Tongue (tissue), 2 donors: Measurements from ENCODE around the gene TRIM62. TPM values are rescaled to one million over a fixed set of nuclear protein-coding genes. Genes with fewer than 3 reads are reported as not detected.
A peak's percentile ranks its signal among the peaks of the same experiment; 100 is the strongest.
"Not testable (repeated sequence)": the region's sequence is repeated elsewhere in the genome, so short reads cannot be mapped to it uniquely, and the experiment has no call there.

Experiments
- DNase-seq: peaks from one replicate; pipeline ENCODE4 v3.0.0-alpha.2; 2015
- total RNA-seq: library from RNA; depleted of rRNA; stranded (reverse); fragments of >200 nt; gene quantifications from one replicate; pipeline ENCODE4 v1.2.3, GENCODE V29; 2014

Gene TRIM62
- total RNA-seq, 1 donor from 2014 or later: 4.4 TPM

DNA sequence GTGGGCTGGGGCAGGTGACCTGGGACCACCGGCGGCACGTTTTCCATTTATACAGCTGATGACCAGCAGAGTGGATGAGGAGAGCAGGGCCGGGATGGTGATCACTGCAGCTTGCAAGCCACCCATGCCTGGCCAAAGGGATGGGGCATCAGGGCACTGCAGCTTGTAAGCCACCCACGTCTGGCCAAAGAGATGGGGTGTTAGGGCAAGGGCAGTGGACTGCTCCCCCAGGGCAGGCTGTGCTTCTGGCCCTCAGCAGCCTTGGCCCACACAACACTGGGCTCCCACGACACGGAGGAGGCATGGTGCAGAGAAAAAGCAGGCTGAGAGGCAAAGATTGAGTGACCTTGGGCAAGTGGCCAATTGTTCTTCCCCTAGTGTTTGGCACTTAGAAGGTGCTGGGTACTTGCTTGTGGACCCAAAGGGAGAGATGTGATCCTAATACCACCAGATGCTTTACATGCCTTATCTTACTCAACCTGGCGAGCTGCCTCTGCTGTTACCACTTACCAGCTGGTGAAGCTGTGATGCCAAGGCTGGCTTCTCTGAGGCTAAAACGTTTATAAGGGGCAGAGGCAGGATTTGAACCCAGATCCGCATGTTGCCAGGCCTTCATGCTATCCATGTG, 48.3 kb downstream of the TRIM62 start:
- no peak for DNase-seq

DNA sequence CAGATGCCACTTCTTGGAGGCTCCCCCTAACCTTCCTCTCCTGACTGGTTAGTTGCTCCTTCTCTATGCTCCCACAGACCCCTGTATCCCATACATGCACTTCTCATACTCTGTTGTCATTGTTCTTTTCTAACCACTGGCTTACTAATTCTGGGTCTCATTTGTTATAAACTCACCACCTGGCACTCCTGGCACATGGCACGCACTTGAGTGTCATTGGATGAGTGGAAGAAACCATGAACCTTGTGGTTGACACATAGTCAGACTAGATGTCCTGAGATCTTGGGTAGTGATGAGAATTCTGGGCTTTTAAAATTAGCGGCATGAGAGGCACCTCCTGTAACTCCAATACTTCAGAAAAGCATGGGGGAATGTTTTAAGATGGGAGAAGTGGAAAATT, 49.3 kb downstream of the TRIM62 start:
- DNase-seq: no peak

DNA sequence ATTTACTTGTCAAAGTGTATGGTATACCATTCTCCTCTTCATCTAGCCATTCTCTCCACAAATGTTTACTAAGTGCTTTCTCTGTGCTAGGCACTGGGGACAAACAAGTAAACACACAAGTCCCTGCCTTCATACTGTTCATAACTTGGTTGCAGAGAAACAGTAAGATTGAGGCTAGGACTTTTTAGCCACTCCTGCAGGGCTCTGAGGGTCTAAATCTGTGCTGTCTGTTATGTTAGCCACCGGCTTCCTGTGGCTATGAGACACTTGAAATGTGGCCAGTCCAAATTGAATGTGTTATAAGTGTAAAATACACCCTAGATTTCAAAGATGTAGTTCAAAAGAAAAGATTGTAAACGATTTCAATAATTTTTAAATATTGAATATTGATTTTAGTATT, 50.7 kb downstream of the TRIM62 start:
- DNase-seq: no peak

DNA sequence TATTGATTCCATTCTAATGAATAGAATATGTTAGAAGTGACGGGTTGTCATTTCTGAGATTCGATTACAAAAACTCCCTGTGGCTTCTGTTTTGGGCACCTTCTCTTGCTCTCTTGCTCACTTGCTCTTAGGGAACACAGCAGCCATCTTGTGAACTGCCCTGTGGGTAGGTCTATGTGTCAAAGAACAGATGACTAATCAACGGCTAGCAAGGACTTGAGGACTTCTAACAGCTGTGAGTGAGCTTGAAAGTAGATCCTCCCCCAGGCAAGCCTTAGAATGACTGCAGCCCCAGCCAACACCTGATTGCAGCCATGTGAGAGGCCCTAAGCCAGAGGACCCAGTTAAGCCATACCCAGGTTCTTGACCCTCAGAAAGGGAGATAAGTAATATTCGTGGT, 51.5 kb downstream of the TRIM62 start:
- peak; percentile 74 for DNase-seq

DNA sequence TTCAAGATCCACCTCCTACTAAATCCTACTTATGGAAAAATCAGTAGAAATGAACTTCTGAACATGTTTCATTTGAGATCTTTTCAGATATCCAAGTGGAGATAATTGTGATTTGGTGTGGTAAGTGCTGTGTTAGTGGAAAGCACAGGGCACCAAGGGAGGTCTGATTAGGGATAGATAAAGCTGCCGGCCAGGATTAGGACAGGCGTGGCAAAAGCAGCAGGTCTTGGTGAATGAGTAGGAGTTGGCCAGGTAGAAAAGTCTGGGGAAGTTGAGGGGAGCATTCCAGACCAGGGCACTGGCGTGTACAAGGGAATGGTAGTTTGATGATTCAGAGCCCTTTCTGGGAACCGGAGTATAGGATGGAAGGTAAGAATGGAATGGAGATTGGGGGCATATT, 53.1 kb downstream of the TRIM62 start:
- DNase-seq: no peak

DNA sequence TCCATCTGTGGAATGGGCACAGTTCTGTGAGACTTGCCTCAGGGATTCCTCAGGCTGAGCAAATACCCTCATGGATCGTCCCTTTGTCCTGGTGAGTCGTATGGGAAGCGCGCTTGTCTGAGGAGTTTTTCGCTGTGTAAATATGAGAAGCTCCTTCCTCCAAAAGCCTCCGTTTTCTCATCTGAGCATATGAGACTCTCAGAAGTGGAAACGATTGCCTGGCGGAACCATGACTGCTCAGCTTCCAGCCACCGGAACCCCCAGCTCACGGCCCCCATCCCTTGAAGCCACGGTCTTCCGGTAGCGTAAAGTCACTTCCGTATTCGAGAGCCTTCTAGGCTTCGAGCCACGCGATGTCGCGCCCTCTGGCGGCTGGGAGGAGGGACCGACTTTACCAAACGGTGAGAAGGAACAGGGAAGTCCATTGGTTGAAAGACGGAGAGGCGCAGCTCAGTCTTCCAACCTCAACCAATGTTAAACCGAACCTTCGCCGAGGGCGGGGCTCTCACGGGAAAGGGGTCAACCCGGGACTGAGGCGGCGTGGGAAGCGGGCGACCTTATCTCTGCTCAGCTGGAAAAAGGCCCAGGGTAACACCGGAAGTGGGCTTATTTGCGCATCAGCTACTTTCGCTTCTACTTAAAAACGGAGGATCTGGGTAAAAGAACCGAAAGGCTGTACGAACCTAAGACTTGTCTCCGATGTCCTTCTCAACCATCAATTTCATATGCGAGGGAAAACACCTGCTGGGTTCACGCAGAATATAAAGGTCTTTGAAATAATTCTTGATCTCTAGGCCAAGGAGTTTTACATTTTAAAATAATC, 54.6 kb downstream of the TRIM62 start:
- DNase-seq: peak; percentile 100

- no peak for DNase-seq
Observed at GRCh38 chr1:33126411-33127000, 55.3 kb downstream of the TRIM62 start.

DNA sequence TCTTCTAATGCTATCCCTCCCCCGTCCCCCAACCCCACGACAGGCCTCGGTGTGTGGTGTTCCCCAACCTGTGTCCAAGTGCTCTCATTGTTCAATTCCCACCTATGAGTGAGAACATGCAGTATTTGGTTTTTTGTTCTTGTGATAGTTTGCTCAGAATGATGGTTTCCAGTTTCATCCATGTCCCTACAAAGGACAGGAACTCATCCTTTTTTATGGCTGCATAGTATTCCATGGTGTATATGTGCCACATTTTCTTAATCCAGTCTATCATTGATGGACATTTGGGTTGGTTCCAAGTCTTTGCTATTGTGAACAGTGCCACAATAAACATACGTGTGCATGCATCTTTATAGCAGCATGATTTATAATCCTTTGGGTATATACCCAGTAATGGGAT, 57.2 kb downstream of the TRIM62 start:
- not testable (repeated sequence) for DNase-seq

DNA sequence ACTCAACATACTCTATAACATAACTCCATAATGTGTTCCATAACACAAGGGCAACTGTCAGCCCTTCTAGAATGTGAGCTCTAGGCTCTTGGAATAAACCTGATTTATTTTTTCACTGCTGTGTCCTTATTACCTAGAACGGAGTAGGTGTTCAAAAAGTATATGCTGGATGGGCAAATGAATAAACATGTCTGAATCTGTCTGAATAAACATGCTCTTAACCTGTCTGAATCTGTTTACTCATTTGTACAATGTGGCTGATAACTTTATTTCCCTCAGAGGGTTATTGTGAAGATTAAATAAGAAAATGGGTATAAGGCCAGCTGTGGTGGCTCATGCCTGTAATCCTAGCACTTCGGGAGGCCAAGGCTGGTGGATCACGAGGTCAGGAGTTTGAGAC, 58.6 kb downstream of the TRIM62 start:
- no peak for DNase-seq

GRCh38 chr1:33122483-33123178, 59.2 kb downstream of the TRIM62 start:
- DNase-seq: no peak

DNA sequence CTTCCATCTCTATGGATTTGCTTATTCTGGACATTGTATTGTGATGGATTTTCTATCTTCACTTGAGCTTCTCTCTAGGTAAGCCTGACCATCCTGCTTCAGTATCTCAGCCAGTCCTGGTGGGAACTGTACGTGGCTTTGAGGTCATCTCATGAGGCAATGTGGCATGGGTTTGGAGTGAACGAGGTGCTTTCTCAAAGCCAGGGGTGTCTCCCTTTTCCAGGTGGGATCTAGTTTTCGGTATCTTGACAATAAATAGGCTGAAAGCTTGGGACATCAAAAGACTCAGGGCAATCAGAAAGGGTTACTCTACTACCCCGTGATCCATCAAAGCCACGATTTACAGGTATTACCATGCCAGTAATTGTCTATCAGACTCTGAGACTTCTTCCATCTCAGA, 60.1 kb downstream of the TRIM62 start:
- DNase-seq: no peak

- no peak for DNase-seq
Observed at GRCh38 chr1:33120436-33121231, 61.2 kb downstream of the TRIM62 start.

DNA sequence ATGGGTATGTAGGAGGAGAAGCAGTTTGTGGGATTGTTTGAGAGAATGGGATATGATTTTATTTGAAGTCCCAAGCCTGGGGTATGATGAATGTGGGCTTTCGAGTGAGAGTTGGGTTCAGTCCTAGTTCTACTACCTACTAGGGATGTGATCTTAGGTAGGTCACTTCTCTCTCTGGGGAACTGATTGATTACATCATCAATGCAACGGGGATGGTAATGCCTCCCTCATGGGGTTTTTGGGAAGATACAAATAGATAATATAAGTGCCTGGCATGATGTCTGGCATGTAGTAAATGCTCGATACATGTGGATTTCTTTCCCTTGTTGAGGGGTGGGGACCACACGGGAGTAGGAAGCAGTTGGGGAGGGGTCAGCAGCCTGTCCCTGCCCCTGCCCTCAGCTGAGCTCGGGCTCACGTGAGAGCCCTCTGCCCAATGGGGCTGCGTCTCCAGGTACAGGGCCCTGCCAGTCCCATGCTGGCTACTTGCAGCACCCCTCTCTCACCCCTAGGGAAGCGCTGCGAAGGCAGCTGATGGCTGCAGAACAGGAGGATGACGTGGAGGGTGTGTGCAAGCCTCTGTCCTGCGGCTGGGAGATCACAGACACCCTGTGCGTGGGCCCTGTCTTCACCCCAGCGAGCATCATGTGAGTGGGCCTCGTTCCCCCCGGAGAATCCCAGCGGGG, 62.2 kb downstream of the TRIM62 start:
- no peak for DNase-seq

DNA sequence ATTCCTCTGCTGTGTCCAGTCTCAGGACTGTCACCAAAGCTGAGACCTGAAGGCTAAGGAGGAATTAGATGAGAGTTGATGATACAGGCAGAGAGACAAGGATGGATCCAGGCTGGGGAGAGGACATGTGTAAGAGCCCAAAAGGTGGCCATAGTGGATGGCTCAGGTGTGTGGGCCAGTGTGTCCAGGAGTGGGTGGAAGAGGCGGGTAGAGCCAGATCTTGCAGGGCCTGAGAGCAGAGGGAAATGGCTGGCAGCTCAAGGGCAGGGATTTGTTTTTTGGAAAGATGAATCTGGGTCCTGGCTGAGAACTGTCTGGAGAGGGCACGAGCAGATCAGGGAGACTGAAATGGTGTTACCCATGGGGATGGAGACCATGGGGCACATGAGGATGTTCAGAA, 62.8 kb downstream of the TRIM62 start:
- no peak for DNase-seq

DNA sequence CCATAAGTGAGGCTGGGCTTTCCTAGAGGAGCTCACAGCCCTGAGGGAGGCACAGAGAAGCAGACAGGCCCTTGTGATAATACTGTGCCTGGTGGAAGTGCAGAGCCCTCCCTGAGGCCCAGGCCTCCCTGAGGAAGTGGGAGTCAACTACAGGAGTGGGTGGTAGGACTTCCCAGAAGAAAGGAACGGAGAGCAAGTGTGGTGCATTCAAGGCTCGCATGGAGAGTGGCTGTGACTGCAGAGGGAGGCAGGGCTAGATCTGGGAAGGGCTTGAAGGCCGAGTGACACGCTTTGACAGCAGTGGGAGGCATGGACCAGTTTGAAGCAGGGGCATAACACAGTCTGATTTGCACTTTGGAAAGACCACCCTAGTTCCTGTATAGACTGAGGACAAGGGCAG, 63.6 kb downstream of the TRIM62 start:
- no peak for DNase-seq

DNA sequence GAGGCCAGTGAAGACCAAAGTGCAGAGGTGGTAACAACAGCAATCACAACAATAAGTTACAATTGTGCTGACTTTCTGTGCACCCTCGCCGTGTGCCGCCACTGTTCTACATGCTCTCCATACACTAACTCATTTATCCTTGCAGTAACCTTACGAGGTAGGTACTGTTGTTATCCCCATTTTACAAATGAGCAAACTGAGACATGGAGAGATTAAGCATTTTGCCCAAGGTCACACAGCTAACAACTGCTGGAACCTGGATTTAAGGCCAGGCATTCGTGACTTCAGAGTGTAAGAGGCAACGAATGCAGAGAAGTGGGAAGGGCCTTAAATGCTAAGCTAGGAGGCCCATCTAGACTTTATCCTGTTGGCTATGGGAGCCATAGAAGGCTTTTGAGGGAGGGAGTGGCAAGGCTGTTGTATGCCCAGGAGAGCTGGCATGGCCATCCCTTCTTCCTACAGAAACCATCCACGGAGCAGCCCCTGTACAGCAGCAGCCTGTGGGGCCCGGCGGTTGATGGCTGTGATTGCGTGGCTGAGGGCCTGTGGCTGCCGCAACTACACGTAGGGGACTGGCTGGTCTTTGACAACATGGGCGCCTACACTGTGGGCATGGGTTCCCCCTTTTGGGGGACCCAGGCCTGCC, 64.3 kb downstream of the TRIM62 start:
- no peak for DNase-seq

GRCh38 chr1:33111965-33112364, 69.9 kb downstream of the TRIM62 start:
- DNase-seq: peak; percentile 34

DNA sequence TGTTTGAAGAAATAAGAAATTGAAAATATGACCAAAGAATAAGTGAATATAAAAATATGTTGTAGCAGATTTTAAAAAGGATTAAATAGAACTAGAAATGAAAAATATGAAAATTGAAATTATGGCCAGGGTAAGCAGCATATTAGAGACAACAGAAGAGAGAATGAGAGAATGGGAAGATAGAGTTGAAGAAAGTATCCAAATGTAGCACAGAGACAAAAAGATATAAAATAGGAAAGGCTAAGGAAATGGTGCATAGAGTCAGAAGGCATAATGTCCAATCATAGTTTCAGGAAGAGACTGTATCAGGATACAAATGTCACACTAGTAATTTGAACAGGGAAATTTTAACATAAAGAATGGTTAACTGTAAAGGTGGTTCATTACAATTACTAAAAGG, 71.4 kb downstream of the TRIM62 start:
- no peak for DNase-seq

DNA sequence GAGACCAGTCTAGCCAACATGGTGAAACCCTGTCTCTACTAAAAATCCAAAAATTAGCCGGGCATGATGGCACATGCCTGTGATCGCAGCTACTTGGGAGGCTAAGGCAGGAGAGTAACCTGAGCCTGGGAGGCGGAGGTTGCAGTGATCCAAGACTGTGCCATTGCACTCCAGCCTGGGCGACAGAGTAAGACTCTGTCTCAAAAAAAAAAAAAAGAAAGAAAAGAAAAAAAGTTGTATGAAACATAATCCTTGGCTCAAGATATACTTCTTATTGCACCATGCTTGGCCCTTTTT, 81.8 kb downstream of the TRIM62 start:
- not testable (repeated sequence) for DNase-seq

GRCh38 chr1:33099290-33100118, 82.3 kb downstream of the TRIM62 start:
- DNase-seq: peak; percentile 85
